NCI-H2196 (cell line): Measurements from ENCODE around the gene ACVR1.

Experiments used
- DNase-seq: peaks from one replicate; lab custom pipeline; 2025; ENCODE audit not compliant: unreplicated experiment; lab: John Stamatoyannopoulos, UW

Gene ACVR1

GRCh38 chr2:157800838-157801495 lies 75.2 kb downstream of the ACVR1 start:
- DNase-seq, result no peak

DNA sequence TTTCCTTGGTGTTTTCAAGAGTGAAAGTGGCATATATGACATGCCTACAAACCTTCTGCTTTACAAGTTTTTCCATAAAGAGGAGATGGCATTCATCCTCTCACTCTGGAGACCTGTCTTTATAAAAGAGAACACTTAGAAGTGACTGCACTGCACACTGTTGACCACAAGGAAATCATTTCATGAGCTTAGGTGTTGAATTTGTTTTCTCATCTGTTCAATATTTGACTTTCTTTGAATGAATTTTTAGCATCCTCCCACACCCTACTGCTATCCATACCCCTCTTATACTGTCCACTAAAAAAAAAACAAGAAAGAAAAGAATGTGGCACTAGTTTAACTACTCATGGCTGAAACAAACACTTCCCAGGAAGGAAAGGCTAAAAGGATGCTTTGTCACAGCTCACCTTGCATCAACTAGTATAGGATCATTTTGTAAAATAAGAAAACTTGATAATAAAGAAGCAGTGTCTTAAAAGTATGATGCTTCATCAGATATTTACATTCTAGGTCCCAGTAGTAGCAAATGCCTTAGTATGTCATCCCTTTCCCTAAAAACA lies 83.0 kb downstream of the ACVR1 start:
- no peak for DNase-seq

DNA sequence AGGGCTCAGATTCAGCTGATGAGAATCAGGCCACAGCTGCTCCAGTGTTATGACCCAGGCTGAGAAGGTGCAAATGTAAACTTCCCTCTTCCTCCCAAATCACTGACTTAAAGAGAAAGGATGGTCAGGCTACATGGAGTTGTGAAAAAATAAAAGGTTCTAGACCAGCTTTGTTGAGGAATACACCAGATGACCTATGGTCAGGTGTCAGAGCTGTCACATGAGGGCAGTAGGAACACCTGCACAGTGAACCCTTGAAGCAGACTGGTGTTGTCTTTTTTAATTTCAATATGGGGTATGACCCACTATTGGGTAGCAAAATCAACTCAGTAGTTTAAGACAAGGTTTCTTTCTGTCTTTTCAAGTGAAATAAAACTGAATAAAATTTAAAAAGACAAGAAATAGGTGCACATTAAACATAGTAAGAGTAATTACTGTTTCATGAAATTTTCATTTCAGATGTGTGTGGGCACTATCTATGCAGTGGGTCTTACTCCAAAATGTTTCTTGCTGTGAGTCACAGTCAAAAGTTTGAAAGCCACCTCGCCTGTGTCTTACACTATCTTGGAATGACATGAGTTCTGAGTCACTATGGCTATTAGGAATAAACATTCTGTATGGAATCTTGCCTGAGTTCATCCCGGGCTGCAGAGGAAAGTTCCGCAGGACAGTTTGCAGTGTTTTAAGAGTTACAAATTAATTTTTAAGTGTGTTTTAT lies 83.6 kb downstream of the ACVR1 start:
- DNase-seq, result no peak

DNA sequence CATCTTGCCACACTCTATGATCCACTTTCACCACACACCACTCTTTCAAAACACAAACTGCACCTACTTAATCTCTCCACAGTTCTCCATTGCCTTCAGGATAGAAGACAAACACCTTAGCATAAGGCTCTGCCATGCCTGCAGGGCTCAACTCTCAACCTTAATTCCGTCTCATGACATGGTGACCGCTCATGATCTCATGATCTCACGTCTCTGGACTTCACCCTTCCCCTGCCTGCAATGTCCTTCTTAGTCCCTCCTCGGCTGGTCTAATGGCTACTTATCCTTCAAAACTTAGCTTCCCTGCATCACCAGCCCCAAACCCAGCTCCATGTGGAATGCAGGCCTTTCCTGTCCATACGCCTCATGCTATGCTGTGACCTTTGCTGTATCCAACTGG lies 85.3 kb downstream of the ACVR1 start:
- no peak for DNase-seq

DNA sequence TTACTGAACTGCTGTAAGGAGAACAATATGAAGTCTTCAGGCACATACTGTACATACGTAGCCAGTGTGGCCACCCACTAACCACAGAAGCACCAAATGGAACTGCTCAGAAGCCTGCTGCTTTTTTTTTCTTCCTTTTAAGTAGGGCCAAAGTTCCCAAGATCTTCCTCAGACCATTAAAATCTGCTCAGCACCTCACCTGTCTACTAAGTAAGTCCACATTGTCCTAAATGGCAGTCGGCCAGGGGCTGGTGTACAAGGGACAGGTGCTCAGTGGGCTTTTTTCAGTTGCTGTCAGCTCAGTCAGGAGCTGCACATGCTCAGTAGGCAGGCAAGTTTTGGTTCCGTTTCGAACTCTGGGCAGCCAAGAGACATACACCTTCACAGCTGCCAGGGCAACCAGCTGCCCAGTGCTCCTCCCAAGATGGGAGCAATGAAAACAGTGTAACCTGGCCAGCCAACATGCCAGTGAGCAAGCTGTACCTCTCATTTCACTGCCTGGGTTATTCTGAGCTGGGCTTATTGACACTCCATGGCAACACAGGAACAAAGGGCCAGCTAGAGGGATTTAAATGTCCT lies 86.1 kb downstream of the ACVR1 start:
- peak; percentile 85 for DNase-seq

- DNase-seq, result no peak
These were observed 86.9 kb downstream of the ACVR1 start for GRCh38 chr2:157789256-157789655.

DNA sequence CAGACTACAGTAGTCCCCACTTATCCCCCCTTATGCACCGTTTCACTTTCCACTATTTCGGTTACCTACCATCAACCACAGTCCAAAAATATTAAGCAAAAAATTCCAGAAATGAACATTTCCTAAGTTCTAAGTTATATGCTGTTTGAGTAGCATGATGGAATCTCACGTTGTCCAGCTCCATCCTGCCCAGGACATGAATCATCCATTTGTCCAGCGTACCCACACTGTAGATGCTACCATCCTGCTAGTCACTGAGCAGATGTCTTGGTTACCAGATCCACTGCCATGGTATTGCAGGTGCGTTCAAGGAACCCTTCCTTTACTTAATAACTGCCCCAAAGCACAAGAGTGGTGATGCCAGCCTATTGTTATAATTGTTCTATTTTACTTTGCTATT lies 87.9 kb downstream of the ACVR1 start:
- no peak for DNase-seq

DNA sequence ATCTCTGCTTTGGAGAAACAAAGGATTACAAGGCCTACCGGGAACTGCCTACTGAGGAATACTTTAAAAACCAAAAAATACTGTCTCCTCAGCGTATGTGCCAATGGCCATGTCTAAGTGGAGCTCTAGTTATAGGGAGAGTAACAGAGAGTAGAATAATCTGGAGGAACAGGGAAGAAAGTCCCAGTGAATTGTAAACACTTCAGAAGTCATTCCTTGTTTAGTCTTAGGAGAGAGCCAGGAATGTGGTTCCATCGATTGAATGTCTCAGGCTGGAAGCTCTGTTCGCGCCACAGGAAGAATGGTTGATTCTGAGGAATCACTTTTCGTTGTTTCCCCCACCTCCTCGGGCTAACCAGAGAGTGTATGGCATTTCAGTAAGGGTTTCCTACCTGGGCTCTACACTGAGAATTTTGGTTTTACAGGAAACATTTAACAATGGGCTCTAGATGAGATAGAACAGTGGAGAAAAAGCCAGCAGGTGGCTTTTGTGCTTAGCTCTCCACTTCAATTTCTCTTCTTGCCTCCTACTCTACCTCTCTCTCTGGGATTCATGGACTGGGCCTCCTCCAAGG lies 88.7 kb downstream of the ACVR1 start:
- no peak for DNase-seq

DNA sequence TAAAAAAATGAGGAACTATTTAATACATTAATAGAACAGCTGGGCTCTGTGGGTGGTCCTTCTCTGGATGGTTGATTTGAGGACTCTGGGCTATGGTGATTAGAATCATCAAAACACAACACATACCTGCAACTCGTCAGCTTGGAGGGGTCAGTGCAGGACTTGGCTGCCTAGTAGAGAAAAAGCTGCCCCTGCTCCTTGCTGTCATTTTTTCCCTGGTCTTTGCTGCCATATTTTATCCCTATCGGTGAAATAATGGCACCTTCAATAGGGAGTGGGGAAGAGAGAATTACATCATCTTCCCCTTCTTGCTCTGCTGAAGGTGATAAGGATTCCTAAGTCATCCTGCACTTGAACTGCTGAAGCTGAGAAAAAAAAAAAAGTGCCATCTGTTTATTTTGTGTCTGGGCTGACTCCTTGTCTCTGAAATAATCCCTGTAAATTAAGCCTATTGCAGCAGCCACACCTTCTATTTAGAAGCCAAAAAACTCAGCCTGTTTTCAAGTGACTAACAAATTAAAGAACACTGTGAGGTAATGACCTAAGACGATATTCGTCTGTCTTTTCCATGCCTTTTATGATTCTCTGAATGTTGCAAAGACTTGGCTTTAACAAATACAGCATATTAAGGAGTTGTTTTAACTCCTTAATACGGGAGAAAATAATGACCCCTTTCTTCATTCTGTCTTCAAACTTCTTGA lies 89.3 kb downstream of the ACVR1 start:
- DNase-seq, result no peak

GRCh38 chr2:157785866-157786662 lies 90.1 kb downstream of the ACVR1 start:
- no peak for DNase-seq

DNA sequence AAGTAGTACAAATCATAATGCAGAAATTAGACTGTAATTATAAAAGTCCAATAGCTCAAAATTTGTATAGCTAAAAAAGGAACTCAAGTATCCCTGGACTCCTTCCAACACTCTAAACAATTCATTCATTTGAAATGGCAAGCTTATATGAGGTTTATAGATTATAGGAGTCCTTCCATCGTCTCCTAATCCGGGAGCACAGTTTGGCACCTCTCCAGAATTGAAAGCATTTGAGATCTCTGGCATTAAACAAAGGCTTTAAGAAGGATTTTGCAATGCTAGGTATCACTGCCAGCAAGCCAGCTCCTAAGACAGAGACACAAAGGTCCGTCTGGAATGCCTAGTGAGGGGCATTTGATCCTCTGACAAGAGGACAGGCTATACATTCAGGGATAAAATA lies 90.9 kb downstream of the ACVR1 start:
- peak; percentile 58 for DNase-seq

DNA sequence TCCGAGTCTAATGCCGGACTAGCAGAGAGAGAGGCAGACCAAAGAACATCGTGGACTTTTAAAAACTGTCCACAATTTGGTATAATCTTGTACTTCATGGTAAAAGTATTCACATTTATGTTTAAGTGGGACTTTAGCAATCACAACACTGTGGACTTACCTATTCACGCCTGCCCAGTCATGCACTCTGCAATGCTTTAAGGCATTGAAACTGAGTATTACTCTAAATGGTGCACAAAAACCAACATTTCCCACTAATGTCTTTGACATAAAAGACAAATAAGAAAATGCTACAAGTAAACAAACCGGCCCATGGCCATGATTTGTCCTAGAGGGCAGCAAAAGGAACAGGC lies 91.3 kb downstream of the ACVR1 start:
- DNase-seq, result no peak

DNA sequence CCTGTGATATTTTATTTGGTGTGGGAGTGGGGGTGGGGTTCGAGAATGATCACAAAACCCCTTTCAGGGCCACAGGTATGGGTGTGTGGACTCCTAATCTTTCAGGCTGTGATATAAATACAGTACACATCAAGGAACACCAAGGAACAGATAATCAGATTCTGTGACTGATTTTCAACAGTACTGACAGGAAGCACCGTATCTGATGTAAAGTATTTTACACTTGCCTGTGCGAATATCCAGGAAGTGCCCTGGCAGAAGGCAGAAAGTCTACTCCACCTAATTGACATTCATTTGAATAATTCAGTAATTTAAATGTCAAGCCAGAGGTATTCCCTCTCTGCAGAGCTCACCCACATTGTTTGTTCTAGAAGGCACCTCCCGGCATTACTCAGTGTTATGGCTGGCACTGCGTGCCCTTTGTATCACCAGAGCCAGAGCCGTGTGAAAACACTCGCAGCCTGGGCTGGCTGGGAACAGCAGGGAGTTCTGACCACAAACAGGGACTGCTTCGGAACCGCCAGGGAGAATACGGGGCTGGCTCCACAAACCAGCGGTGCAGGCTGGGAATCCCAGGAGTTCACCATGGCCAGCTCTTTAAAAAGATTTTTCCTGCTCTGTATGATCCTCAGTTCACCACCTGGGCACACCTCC lies 91.8 kb downstream of the ACVR1 start:
- DNase-seq, result peak; percentile 31

DNA sequence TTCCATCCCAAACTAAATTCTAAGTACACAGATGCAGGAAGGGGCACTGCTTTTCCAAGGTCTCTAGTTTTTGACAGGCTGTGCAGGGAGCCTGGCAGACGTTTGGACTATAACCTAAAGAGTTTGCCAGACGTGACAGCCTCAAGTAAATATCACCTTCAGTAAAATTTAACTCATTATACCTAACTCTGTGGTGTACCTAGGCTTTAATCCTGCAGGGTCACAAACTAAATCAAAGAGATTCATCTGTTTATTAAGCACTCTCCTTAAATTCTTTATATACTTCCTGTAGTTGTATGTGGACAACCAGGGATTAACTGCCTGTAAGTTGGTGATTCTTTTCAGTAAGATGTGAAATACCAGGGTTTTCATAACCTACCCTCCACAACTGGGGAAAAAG lies 92.9 kb downstream of the ACVR1 start:
- DNase-seq, result no peak

GRCh38 chr2:157782057-157782845 lies 93.9 kb downstream of the ACVR1 start:
- DNase-seq, result peak; percentile 51

GRCh38 chr2:157780211-157780610 lies 95.9 kb downstream of the ACVR1 start:
- no peak for DNase-seq

DNA sequence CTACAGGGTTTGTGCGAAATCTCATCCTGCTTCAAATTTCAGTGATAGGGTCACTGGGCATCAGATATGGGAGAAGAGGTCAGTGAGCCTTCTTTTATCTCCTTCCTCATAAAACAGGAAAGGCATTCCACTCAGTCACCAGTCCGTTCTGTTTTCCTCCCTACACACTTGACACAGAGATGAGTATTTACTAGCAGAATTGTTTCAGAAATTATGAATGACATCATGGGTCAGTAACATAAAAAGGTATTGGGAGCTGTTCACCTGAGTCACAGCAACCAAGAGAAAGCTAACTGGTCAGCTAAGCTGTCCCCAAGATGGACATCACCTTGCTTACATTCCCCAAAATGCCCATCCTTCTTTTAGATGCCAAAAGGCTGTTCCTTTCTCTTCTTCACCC lies 96.3 kb downstream of the ACVR1 start:
- no peak for DNase-seq

DNA sequence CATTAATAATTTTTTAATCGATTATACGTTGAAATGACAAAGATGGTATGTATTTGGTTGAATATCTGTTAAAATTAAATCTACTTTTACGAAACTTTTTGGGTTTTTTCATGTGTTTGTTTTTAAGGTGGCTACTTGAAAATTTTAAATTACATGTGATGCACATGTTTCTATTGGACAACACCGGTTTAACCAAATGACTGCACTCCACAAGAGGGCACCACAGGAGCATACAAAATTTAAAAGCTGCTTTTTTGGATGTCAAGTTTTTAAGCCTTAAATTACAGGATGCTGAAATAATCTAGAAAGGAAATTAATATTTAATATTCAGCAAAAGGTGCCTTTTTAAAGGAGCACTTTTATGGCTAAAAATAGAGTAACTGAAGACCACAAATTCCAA lies 98.7 kb downstream of the ACVR1 start:
- DNase-seq, result peak; percentile 45

- no peak for DNase-seq
These were observed 104.9 kb downstream of the ACVR1 start for GRCh38 chr2:157771234-157771633.
